IMR-90 (cell line): Measurements from ENCODE around the gene CCDC177. TPM values are rescaled to one million over a fixed set of nuclear protein-coding genes. Genes with fewer than 3 reads are reported as not detected.

Source experiments
- ATAC-seq: fragments of 200-7000 bp; cut with Tn5 transposase; 2 replicates; pipeline ENCODE4 v1.9.1; 2020; ENCODE audit warnings: low read depth, mild to moderate bottlenecking, moderate library complexity
- BruUV-seq: library from RNA; stranded (reverse); fragments of 400-500 nt; replicated peaks from 2 replicates; lab custom pipeline; 2021; lab: Mats Ljungman, UMichigan
- CTCF ChIA-PET: fragments of 300-600 bp; formaldehyde crosslinking; extraction: SDS; loops from one replicate; lab custom pipeline; 2021; ENCODE audit warnings: antibody characterized with exemption; lab: Yijun Ruan, JAX
- POLR2A ChIA-PET: fragments of 300-600 bp; sonication (Branson Sonifier 250); formaldehyde crosslinking; loops from one replicate; lab custom pipeline; 2022; ENCODE audit warnings: antibody characterized with exemption; ENCODE audit not compliant: unreplicated experiment; lab: Charles Lee
- DNase-seq: peaks from one replicate; pipeline ENCODE4 v3.0.0; 2013
- H2AFZ ChIP-seq: replicated peaks from 2 replicates; pipeline ENCODE3; 2013; ENCODE audit warnings: low read length, mild to moderate bottlenecking; ENCODE audit not compliant: poor library complexity
- H2AK5ac ChIP-seq: 2 replicates; pipeline ENCODE4 v1.6.1; 2013; ENCODE audit warnings: low read depth, low read length, inconsistent platforms
- H2AK9ac ChIP-seq: replicated peaks from 2 replicates; pipeline ENCODE3; 2013; ENCODE audit warnings: mild to moderate bottlenecking, low read depth, low read length, moderate library complexity; ENCODE audit not compliant: poor library complexity
- H2BK120ac ChIP-seq: 2 replicates; pipeline ENCODE4 v1.6.1; 2013; ENCODE audit warnings: low read depth, low read length, inconsistent platforms
- H2BK15ac ChIP-seq: 3 replicates; pipeline ENCODE4 v1.6.1; 2013; ENCODE audit warnings: low read depth, low read length, inconsistent platforms
- H2BK20ac ChIP-seq: 2 replicates; pipeline ENCODE4 v1.6.1; 2013; ENCODE audit warnings: low read depth, mild to moderate bottlenecking, inconsistent platforms, low read length, moderate library complexity
- H2BK5ac ChIP-seq: 2 replicates; pipeline ENCODE4 v1.6.1; 2013; ENCODE audit warnings: mild to moderate bottlenecking, low read depth, low read length, inconsistent platforms; ENCODE audit not compliant: poor library complexity, severe bottlenecking
- H3K14ac ChIP-seq: replicated peaks from 2 replicates; pipeline ENCODE4 v1.6.1; 2013; ENCODE audit warnings: low read depth, low read length, inconsistent platforms
- H3K18ac ChIP-seq: 2 replicates; pipeline ENCODE4 v1.6.1; 2013; ENCODE audit warnings: low read depth, low read length, control low read depth
- H3K23ac ChIP-seq: 2 replicates; pipeline ENCODE4 v1.6.1; 2013; ENCODE audit warnings: low read depth, low read length, inconsistent platforms
- H3K27ac ChIP-seq: 2 replicates; pipeline ENCODE4 v1.5.1; 2013; ENCODE audit warnings: mild to moderate bottlenecking, control low read depth, low read length; ENCODE audit not compliant: insufficient read depth
- H3K27me3 ChIP-seq: 2 replicates; pipeline ENCODE4 v1.6.1; 2013; ENCODE audit warnings: low read length; ENCODE audit not compliant: control insufficient read depth, insufficient read depth
- H3K36me3 ChIP-seq: 2 replicates; pipeline ENCODE4 v1.6.1; 2013; ENCODE audit warnings: low read length, mixed read lengths; ENCODE audit not compliant: control insufficient read depth, insufficient read depth
- H3K4ac ChIP-seq: 2 replicates; pipeline ENCODE4 v1.6.1; 2013; ENCODE audit warnings: low read depth, low read length, inconsistent platforms
- H3K4me1 ChIP-seq: 2 replicates; pipeline ENCODE4 v1.6.1; 2013; ENCODE audit warnings: low read length, mixed read lengths; ENCODE audit not compliant: control insufficient read depth, insufficient read depth
- H3K4me2 ChIP-seq: 2 replicates; pipeline ENCODE4 v1.6.1; 2013; ENCODE audit warnings: low read depth, mild to moderate bottlenecking, control low read depth, low read length, moderate library complexity
- H3K4me3 ChIP-seq: 2 replicates; pipeline ENCODE4 v1.5.1; 2013; ENCODE audit warnings: low read depth, mild to moderate bottlenecking, control low read depth, low read length, moderate library complexity; ENCODE audit not compliant: insufficient read depth
- H3K56ac ChIP-seq: 2 replicates; pipeline ENCODE4 v1.6.1; 2013; ENCODE audit warnings: low read length, inconsistent platforms; ENCODE audit not compliant: insufficient read depth; ENCODE audit errors: extremely low read depth
- H3K79me1 ChIP-seq, 2 experiments: 2 replicates each; pipeline ENCODE4 v1.6.1; 2013; ENCODE audit warnings: low read length in 2 of 2, inconsistent platforms in 1 of 2, low read depth in 1 of 2
- H3K9ac ChIP-seq: 2 replicates; pipeline ENCODE4 v1.6.1; 2013; ENCODE audit warnings: low read depth, low read length, control low read depth
- H3K9me1 ChIP-seq: 2 replicates; pipeline ENCODE4 v1.6.1; 2013; ENCODE audit warnings: low read length, inconsistent platforms; ENCODE audit not compliant: insufficient read depth
- H3K9me3 ChIP-seq: 2 replicates; pipeline ENCODE4 v1.6.1; 2013; ENCODE audit warnings: low read length; ENCODE audit not compliant: control insufficient read depth, insufficient read depth
- H4K20me1 ChIP-seq: 2 replicates; pipeline ENCODE4 v1.6.1; 2013; ENCODE audit warnings: low read length, inconsistent platforms; ENCODE audit not compliant: insufficient read depth
- H4K5ac ChIP-seq: 2 replicates; pipeline ENCODE4 v1.6.1; 2013; ENCODE audit warnings: mild to moderate bottlenecking, low read depth, low read length, control low read depth
- H4K8ac ChIP-seq, 2 experiments: 2 replicates each; pipeline ENCODE4 v1.6.1; 2013; ENCODE audit warnings: low read depth in 2 of 2, low read length in 2 of 2, control low read depth in 1 of 2, inconsistent platforms in 1 of 2
- H4K91ac ChIP-seq: 2 replicates; pipeline ENCODE4 v1.6.1; 2013; ENCODE audit warnings: low read depth, low read length, inconsistent platforms; ENCODE audit not compliant: insufficient read depth
- BHLHE40 ChIP-seq: fragments of 150-350 bp; IDR thresholded peaks from 2 replicates; pipeline ENCODE4 v1.6.1; 2016; ENCODE audit warnings: mild to moderate bottlenecking, low read depth, low read length
- CEBPB ChIP-seq: IDR thresholded peaks from 2 replicates; pipeline ENCODE4 v1.6.1; 2012; ENCODE audit warnings: low read depth, low read length, improper control_type of control experiment
- CTCF ChIP-seq: conservative IDR thresholded peaks from 2 replicates; pipeline ENCODE4 v1.5.1; 2012; ENCODE audit warnings: mild to moderate bottlenecking, low read depth, low read length, improper control_type of control experiment
- ELK1 ChIP-seq: fragments of 150-350 bp; IDR thresholded peaks from 2 replicates; pipeline ENCODE4 v1.6.1; 2016; ENCODE audit warnings: low read depth, mild to moderate bottlenecking, low read length, moderate library complexity, borderline replicate concordance
- MAFK ChIP-seq: IDR thresholded peaks from 2 replicates; pipeline ENCODE4 v1.6.1; 2012; ENCODE audit warnings: low read depth, low read length, improper control_type of control experiment
- MAZ ChIP-seq: IDR thresholded peaks from 2 replicates; pipeline ENCODE4 v1.6.1; 2012; ENCODE audit warnings: low read depth, mild to moderate bottlenecking, low read length, improper control_type of control experiment, moderate library complexity, borderline replicate concordance
- MXI1 ChIP-seq: IDR thresholded peaks from 2 replicates; pipeline ENCODE4 v1.6.1; 2012; ENCODE audit warnings: low read depth, mild to moderate bottlenecking, low read length, moderate library complexity, borderline replicate concordance
- NFE2L2 ChIP-seq: fragments of 150-350 bp; IDR thresholded peaks from 2 replicates; pipeline ENCODE4 v1.6.1; 2016; ENCODE audit warnings: low read depth, mild to moderate bottlenecking, low read length
- POLR2A ChIP-seq: IDR thresholded peaks from 2 replicates; pipeline ENCODE4 v1.6.1; 2012; ENCODE audit warnings: mild to moderate bottlenecking, low read depth, low read length
- RCOR1 ChIP-seq: IDR thresholded peaks from 2 replicates; pipeline ENCODE4 v1.6.1; 2012; ENCODE audit warnings: mild to moderate bottlenecking, low read length, improper control_type of control experiment; ENCODE audit not compliant: insufficient replicate concordance
- RFX5 ChIP-seq: IDR thresholded peaks from 2 replicates; pipeline ENCODE4 v1.8.0; 2012; ENCODE audit warnings: low read depth, mild to moderate bottlenecking, low read length, moderate library complexity
- SMC3 ChIP-seq: fragments of 150-350 bp; IDR thresholded peaks from 2 replicates; pipeline ENCODE4 v1.6.1; 2016; ENCODE audit warnings: low read depth, mild to moderate bottlenecking, antibody characterized with exemption, low read length, moderate library complexity
- USF2 ChIP-seq: fragments of 150-350 bp; IDR thresholded peaks from 2 replicates; pipeline ENCODE4 v1.6.1; 2017; ENCODE audit warnings: mild to moderate bottlenecking, antibody characterized with exemption, low read length, low read depth
- WGBS, 2 experiments: methylation state at CpG; one replicate each; pipeline versions ENCODE4 v1.1.5 to v1.1.7; 2013; ENCODE audit warnings: missing lambda C conversion rate in 2 of 2; ENCODE audit not compliant: insufficient read length in 1 of 2; ENCODE audit errors: extremely low coverage in 2 of 2; 5-methylcytosine and 5-hydroxymethylcytosine counted together
- dilution Hi-C: fragments of 300-500 bp; cut with HindIII; formaldehyde crosslinking; loops from one replicate; pipeline ENCODE4 v1.14.3; 2018; ENCODE audit warnings: low sequenced_read_pairs; ENCODE audit not compliant: unreplicated experiment
- in situ Hi-C: fragments of 300-500 bp; cut with MboI; formaldehyde crosslinking; loops from 3 replicates; pipeline ENCODE4 v1.14.3; 2019; ENCODE audit warnings: low sequenced_read_pairs, inconsistent platforms, mixed read lengths
- intact Hi-C: fragments of 100-400 bp; cut with micrococcal nuclease; formaldehyde crosslinking; loops from 2 replicates; pipeline ENCODE4 v1.10.0; 2022
- polyA plus RNA-seq, 3 experiments: library from polyadenylated mRNA; depleted of rRNA; stranded (reverse); fragments of >200 nt; gene quantifications; 2 replicates each; pipeline ENCODE4 v1.2.3, GENCODE V29; 2012; ENCODE audit warnings: low replicate concordance in 1 of 3
- total RNA-seq: library from RNA; depleted of rRNA; stranded (reverse); fragments of >200 nt; gene quantifications from 2 replicates; pipeline ENCODE4 v1.2.3, GENCODE V29; 2012

Gene CCDC177
- total and polyA plus RNA-seq, 2 of the 4 experiments (the other 2 are of a cell fraction), result not detected

GRCh38 chr14:69612014-69612782 lies 37.5 kb upstream of the CCDC177 start:
- H4K20me1 ChIP-seq, result peaks cover 42% of the 10 kb centered on the region
- WGBS, 2 experiments, result 10% methylated on average over 4 of the region's 47 CpGs; no CpG with 5 or more reads in 1 of the 2 experiments
- in situ Hi-C loops, result no loop called here
- peak overlapping the region; percentile 57; the same call in 2 of the 3 replicates for H2BK15ac ChIP-seq
- peak overlapping the region; percentile 58; the same call in 1 of the 2 replicates for H4K91ac ChIP-seq
- peak overlapping the region; percentile 87 for H3K56ac ChIP-seq
- no peaks in the 10 kb centered on the region for H3K9me3 ChIP-seq
- peak overlapping the region; percentile 3 to 45 for H4K8ac ChIP-seq
- dilution Hi-C loops, result no loop called here
- no peaks in the 10 kb centered on the region for H3K36me3 ChIP-seq
- H2BK20ac ChIP-seq, result peak overlapping the region; percentile 36; the same call in 1 of the 2 replicates
- peak overlapping the region; percentile 80 for H3K4me3 ChIP-seq
- peak overlapping the region; percentile 92 for H3K4ac ChIP-seq
- peak overlapping the region; percentile 85 for H3K27ac ChIP-seq
- peaks cover 20 to 57% of the 10 kb centered on the region in 2 experiments for H3K79me1 ChIP-seq
- H3K14ac ChIP-seq, result peak overlapping the region; percentile 90
- peak overlapping the region; percentile 39 for H3K18ac ChIP-seq
- H2AK9ac ChIP-seq, result peak overlapping the region; percentile 96
- H4K5ac ChIP-seq, result peak overlapping the region; percentile 9; the same call in 1 of the 2 replicates
- peak overlapping the region; percentile 69 for H2AK5ac ChIP-seq
- intact Hi-C loops, result loop anchor here (2.0 to 5.0 kb wide), 2 partner anchors 35 to 107 kb away; no protein-coding TSS in a partner anchor
- H3K9ac ChIP-seq, result peak overlapping the region; percentile 94
- H3K27me3 ChIP-seq, result no peaks in the 10 kb centered on the region
- ATAC-seq, result peak; percentile 13
- CTCF ChIA-PET, result interaction anchor here (0.8 to 1.5 kb wide), 2 partner anchors 113 to 115 kb away, joined by 3 to 5 read pairs; no protein-coding TSS in a partner anchor
- BruUV-seq, result no TSS peak
- H2BK120ac ChIP-seq, result peak overlapping the region; percentile 45
- peak overlapping the region; percentile 81 for H2BK5ac ChIP-seq
- peaks cover 20% of the 10 kb centered on the region for H3K4me1 ChIP-seq
- peaks cover 18% of the 10 kb centered on the region for H3K9me1 ChIP-seq
- peak overlapping the region; percentile 89 for H2AFZ ChIP-seq
- H3K23ac ChIP-seq, result peak overlapping the region; percentile 98
- DNase-seq, result peak; percentile 23
- H3K4me2 ChIP-seq, result peak overlapping the region; percentile 89
- POLR2A ChIA-PET, result interaction anchor here (0.6 to 1.1 kb wide), 3 partner anchors 95 to 308 kb away, joined by 3 to 6 read pairs (median 3); no protein-coding TSS in a partner anchor
- TF ChIP-seq CEBPB (no peak), RFX5 (no peak), USF2 (no peak), SMC3 (no peak), POLR2A (peak; percentile 5; the same call in 1 of the 2 replicates), MAZ (no peak), ELK1 (no peak), CTCF (no peak), RCOR1 (no peak), NFE2L2 (no peak), MAFK (no peak), BHLHE40 (no peak), MXI1 (0 out of 2 replicates have a peak, but pooled peaks have one; percentile 6)
